Activated T-helper 1 cell treated with Interleukin-2 at 50 U/mL for 16 hours (primary cell): Measurements from ENCODE around the gene GTPBP6.
"Not testable (repeated sequence)": the region's sequence is repeated elsewhere in the genome, so short reads cannot be mapped to it uniquely, and the experiment has no call there.

Experiments
- DNase-seq: peaks from one replicate; pipeline ENCODE4 v3.0.0-alpha.2; 2020; ENCODE audit warnings: low read depth

Gene GTPBP6

GRCh38 chrX:291411-291901 lies 27.1 kb downstream of the GTPBP6 start:
- no peak for DNase-seq

GRCh38 chrX:290476-291166 lies 28.0 kb downstream of the GTPBP6 start:
- DNase-seq = no peak

- DNase-seq = no peak
Observed at GRCh38 chrX:288561-288991, 30.0 kb downstream of the GTPBP6 start.

DNA sequence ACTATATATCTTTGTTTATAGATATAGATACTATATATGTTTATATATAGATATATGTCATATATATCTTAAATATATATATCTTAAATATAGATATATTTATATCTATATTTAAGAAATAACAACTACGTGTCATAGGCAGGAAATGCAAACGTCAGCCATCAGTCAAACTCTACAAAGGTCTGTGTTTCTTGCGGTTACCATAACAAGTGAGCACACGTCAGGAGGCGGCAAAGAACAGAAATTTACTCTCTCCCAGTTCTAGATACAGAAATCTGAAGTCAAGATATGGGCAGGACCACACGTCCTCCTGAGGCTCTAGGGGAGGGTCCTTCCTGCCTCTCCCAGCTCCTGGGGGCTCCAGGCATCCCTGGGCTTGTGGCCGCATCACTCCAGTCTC lies 30.9 kb downstream of the GTPBP6 start:
- no peak for DNase-seq

GRCh38 chrX:285076-285677 lies 33.4 kb downstream of the GTPBP6 start:
- no peak for DNase-seq

- peak; percentile 74 for DNase-seq
Observed at GRCh38 chrX:283115-283845, 35.3 kb downstream of the GTPBP6 start.

DNA sequence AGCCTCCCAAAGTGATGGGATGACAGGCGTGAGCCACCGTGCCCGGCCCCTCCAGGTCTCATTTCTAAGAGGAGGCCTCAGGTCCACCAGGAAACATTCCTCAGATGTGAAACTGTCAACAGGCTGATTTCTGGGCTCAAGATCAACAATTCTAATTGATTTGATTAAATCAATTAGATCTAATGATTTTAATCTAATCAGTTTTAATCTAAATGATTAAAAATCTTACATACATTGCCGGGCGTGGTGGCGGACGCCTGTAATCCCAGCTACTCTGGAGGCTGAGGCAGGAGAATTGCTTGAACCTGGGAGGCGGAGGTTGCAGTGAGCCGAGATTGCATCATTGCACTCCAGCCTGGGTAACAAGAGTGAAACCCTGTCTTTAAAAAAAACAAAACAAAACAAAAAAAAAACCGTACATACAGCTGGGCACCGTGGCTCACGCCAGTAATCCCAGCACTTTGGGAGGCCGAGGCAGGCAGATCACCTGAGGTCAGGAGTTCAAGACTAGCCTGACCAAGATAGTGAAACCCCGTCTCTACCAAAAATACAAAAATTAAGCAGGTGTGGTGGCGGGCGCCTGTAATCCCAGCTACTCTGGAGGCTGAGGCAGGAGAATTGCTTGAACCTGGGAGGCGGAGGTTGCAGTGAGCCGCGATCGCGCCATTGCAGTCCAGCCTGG lies 36.5 kb downstream of the GTPBP6 start:
- not testable (repeated sequence) for DNase-seq

GRCh38 chrX:281166-281999 lies 37.2 kb downstream of the GTPBP6 start, which contains the start of gene PLCXD1:
TSS of gene PLCXD1 (plus strand) at chrX:281381. CDS start at chrX:284188, 2,807 bp downstream.
- DNase-seq = no peak

GRCh38 chrX:280722-281121 lies 37.9 kb downstream of the GTPBP6 start:
- DNase-seq = not testable (repeated sequence)

DNA sequence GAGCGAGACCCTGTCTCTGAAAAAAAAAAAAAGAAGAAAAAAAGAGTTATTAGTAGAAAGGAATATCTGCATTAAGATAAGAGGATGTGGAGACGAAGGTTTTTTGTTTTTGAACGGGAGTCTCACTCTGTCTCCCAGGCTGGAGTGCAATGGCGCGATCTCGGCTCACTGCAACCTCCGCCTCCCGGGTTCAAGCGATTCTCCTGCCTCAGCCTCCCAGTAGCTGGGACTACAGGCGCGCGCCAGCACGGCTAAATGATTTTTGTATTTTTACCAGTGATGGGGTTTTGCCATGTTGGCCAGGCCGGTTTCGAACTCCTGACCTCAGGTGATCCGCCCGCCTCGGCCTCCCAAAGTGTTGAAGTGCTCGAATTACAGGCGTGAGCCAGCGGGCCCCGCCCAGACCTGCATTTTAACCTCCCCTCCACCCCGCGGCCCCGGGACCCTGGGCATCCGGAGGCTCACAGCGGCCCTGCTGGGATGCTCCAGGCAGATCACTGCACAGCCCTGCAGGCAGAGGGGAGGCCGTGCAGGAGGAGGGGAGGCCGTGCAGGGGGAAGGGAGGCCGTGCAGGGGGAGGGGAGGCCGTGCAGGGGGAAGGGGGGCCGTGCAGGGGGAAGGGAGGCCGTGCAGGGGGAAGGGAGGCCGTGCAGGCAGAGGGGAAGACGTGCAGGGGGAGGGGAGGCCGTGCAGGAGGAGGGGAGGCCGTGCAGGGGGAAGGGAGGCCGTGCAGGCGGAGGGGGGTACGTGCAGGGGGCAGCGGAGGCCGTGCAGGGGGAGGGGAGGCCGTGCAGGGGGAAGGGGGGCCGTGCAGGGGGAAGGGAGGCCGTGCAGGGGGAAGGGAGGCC lies 38.6 kb downstream of the GTPBP6 start:
- not testable (repeated sequence) for DNase-seq

DNA sequence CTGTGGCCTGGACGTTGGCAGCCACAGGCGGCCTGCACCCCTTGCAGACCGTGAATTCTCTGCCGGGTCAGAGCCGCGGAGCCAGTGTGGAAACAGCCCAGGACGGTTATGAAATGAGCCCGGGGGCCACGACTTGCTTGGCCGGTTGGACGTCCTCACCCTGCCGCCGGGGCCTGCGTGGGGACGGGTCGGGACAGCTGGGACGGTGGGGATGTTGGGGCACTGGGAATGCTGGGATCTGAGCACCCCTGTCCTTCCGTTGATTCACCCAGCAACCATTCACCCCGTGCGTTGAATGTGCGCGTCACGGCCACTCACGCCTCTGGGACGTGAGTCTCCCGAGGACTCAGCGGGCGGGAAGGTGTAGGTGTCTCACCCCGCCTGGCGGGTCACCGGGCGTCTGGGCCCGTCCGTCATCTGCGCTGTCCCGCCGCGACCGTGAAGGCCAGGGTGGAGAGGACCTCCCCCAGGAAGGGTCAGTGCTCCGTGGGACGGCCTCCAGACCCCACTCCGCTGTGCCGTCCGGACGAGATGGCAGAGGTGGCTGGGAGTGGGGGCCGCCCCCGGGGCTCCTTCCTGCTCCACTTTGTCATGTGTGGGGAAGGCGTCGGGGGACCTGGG lies 41.9 kb downstream of the GTPBP6 start:
- no peak for DNase-seq

DNA sequence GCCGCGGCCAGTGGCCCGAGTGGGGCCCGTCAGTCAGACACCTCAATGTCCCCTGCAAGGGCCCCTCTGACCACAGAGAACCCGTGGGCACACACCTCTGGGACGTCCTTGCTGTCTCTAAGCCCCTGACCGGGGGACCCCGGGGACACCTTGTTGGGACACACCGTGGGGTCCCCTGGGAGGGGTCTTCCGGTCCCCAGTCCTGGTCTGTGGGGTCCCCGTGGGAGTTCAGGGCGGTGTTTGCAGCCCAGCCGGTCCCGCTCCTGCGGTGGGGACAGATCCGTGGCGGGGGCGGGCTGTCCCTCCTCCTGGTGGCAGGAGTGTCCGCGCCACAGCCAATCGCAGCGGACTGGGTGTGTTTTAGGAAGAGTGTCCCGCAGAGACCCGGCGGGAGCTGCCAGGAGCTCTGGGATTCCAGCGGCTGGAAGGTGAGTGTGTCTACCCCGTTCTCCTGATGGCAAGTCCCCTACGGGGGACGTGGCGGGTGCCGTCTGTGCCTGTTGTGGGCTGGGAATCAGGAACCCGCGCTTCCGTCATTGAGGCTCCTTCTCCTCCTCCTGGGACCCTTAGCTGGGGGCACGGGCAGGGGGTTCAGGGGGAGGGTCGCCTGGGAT lies 42.5 kb downstream of the GTPBP6 start:
- DNase-seq = no peak

- no peak for DNase-seq
Observed at GRCh38 chrX:275476-275966, 43.1 kb downstream of the GTPBP6 start.

- DNase-seq = no peak
Observed at GRCh38 chrX:274904-275475, 43.6 kb downstream of the GTPBP6 start.

DNA sequence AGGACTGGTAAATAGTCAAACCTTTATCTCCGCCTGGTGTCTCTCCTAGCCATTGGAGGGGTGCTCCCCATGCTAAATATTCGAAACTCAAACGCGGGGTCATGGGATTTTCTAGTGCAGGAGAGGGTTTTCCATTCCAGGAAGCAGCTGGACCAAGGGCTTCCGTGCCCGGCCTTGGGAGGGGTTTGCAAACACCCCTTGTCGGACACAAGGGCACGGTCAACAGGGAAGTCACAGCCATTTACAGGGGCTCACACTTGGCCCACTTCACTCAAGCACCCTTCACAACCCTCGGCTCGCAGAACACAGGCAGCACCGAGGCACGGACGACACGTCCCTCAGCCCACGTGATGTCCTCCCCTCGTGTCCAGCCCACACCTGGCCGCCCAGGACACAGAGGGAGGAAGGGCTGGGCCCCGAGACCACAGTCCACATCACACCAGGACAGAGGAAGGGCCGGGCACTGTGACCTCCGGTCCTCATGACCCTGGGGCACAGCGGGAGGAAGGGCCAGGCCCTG lies 47.7 kb downstream of the GTPBP6 start:
- DNase-seq = no peak

DNA sequence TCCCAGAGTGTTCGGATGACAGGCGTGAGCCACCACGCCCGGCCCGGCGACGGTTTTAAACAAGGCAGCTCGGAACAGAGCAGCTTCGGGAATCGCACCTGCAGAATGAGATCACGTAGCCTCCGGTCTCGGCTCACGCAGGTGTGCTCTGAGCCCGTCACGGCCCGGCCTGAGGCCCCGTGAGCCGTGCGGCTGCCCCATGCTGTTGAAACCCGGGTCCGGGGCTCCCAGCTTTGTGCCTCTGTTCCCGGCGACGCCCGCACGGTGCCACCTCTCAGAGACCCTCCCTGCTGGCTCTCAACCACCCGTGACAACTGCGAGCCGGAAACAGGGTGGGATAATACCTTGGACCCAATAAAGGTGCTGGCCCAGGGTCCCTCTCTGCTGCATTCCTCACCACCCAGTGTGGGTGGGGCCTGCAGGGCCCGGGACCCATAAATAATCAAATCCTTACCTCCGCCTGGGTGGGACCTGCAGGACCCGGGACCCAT lies 50.8 kb downstream of the GTPBP6 start:
- DNase-seq = no peak

DNA sequence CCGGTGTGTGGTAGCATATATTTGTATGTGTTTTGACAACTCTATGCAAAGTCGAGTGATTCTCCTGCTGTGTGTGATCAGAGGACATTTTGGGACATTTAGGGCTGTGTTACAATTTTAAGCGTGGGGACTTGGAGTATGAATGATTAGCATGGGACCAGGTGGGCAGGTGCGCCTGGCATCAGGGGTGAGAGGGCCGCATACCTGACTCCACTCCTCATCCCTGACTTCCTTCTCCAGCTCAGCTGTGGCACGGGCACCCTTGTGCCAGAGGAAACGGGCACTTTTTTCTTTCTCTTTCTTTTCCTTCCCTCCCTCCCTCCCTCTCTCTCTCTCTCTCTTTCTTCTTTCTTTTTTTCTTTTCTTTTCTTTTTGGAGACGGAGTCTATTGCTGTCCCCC lies 53.1 kb downstream of the GTPBP6 start:
- no peak for DNase-seq

DNA sequence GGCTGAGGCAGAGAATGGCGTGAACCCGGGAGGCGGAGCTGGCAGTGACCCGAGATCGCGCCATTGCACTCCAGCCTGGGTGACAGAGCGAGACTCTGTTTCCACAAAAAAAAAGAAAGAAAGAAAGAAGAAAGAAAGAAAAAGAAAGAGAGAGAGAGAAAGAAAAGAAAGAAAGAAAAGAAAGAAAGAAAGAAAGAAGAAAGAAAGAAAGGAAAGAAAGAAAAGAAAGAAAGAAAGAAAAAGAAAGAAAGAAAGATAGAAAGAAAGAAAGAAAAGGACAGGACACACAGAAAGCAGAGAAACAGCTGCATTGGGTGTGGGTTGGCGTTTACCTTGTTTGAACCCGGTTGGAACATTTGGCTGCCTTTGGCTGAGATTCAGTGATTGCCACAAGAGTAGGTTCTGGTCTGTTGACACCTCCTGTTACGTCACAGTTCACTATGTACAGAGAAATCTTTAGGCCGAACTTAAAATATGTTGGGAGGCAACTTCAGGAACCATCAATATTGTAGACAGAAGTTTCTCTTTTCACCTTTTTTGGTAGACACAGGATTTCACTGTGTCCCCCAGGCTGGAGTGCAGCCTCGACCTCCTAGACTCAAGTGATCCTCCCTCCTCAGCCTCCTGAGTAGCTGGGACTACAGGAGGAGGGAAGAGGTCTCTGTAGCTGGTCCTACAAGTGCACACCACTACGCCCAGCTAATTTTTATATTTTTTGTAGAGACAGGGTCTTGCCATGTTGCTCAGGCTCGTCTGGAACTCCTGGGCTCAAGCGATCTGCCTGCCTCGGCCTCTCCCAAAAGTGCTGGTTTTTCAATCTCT lies 53.8 kb downstream of the GTPBP6 start:
- no peak for DNase-seq
